ENCODE results near the gene ELL3. TPM values are rescaled to one million over a fixed set of nuclear protein-coding genes. Genes with fewer than 3 reads are reported as not detected.
"Not testable (repeated sequence)": the region's sequence is repeated elsewhere in the genome, so short reads cannot be mapped to it uniquely, and the experiment has no call there.

ELL3 gene
- total RNA-seq, 4 donors from 2014 or later: 5.1 to 6.6 (median 5.8) TPM

DNA sequence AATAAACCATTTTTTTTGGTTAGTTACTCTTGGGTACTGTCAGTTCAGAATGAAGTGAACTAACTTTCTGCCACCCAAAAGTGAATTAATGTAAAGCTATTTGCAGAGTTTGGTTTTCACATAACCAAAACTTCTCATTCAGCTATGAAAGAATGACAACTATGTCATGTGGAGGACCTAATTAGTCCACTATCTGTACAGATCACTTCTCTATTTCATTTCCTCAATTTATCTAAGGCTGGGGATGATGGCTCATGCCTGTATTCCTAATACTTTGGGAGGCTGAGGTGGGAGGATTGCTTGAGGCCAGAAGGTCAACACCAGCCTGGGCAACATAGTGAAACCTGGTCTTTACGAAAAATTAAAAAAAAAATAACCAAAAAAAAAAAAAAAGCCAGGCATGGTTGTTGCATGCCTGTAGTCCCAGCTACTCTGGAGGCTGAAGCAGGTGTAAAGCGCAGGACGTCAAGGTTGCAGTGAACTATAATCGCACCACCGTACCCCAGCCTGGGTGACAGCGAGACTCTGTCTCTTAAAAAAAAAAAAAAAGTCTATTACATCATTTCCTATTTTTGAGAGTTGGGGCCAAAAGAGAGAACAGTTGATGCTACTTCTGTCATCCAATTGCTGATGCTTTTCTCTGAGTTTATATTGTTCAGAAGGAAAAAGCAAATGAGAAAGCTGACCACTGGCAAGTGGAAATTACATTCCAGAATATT, 32.4 kb upstream of the ELL3 start:
- Histone ChIP-seq H3K27me3 (no peaks in the 10 kb centered on the region), H3K27ac (no peak overlapping the region), H3K4me1 (peaks cover 0 to 7% (median 0%) of the 10 kb centered on the region in 3 donors), H3K9me3 (no peaks in the 10 kb centered on the region), H3K36me3 (peaks cover 0 to 100% of the 10 kb centered on the region in 2 donors), H3K4me3 (no peak overlapping the region)
- WGBS, 2 donors (ENCODE audit: low coverage in 1 of 2): 86 to 100% methylated on average over 5 of the region's 6 CpGs
- ATAC-seq: no peak
- TF ChIP-seq CTCF (IDR thresholded peaks at IDR 0.05) (no peak), EP300 (IDR thresholded peaks at IDR 0.05) (no peak), POLR2AphosphoS5 (IDR thresholded peaks at IDR 0.05) (no peak), POLR2A (IDR thresholded peaks at IDR 0.05) (no peak)

DNA sequence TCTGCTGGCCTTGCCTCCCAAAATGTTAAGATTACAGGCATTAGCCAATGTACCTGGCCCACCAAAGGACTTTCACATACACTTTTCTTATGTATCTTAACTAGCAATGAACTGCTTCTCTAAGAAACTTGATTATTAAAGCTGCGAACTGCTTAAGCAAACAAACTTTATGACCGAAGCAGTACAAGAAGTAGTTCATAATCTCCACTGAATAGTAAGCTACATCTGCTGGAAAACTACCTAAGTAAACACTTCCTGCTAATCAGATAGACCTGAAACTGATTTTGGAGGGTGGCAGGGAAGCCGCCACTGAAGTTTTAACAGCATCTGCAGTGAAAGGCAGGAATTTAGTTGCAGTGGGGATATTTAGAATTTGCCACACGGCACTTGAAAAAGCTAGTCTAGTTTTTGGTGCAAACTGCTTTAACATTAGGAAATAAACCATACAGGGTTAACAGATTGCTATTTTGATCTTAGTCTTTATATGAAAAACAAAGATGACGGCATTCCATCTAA, 31.7 kb upstream of the ELL3 start:
- H3K27ac ChIP-seq: no peak overlapping the region
- H3K9me3 ChIP-seq: no peaks in the 10 kb centered on the region
- ATAC-seq: no peak
- H3K4me3 ChIP-seq: no peak overlapping the region
- no peaks in the 10 kb centered on the region for H3K27me3 ChIP-seq
- peaks cover 0 to 100% of the 10 kb centered on the region in 2 donors for H3K36me3 ChIP-seq
- no peak for TF ChIP-seq POLR2AphosphoS5 (IDR thresholded peaks at IDR 0.05)
- TF ChIP-seq CTCF (IDR thresholded peaks at IDR 0.05): no peak
- 84 to 93% methylated on average over 4 to 5 of the region's 5 CpGs for WGBS, 2 donors (ENCODE audit: low coverage in 1 of 2)
- H3K4me1 ChIP-seq: peaks cover 0 to 4% (median 0%) of the 10 kb centered on the region in 3 donors

DNA sequence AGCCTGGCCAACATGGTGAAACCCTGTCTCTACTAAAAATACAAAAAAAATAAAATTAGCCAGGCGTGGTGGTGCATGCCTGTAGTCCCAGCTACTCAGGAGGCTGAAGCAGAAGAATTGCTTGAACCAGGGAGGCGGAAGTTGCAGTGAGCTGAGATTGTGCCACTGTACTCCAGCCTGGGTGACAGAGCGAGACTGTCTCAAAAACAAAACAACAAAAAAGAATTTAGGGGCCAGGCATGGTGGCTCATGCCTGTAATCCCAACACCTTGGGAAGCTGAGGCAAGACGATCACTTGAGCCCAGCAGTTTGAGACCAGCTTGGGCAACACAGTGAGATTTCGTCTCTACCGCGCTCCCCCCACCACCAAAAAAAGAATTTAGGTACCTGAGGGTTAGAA, 25.9 kb upstream of the ELL3 start:
- Histone ChIP-seq H3K4me1 (peaks cover 0 to 39% (median 14%) of the 10 kb centered on the region in 3 donors), H3K36me3 (peaks cover 0 to 87% of the 10 kb centered on the region in 2 donors)
- WGBS, 2 donors (ENCODE audit: low coverage in 1 of 2): 94 to 100% methylated on average over 5 to 6 of the region's 7 CpGs
- not testable (repeated sequence) for ATAC-seq, H3K27ac ChIP-seq, H3K27me3 ChIP-seq, H3K4me3 ChIP-seq, H3K9me3 ChIP-seq

- peak within 1 kb of the TSS; percentile 72 to 93 (median 92) for H3K27ac ChIP-seq
- no peaks in the 10 kb centered on the region for H3K27me3 ChIP-seq
- H3K36me3 ChIP-seq: peaks cover 0 to 87% of the 10 kb centered on the region in 2 donors
- TF ChIP-seq POLR2A (IDR thresholded peaks at IDR 0.05): peak; percentile 47 to 57
- peak; percentile 91 for TF ChIP-seq POLR2AphosphoS5 (IDR thresholded peaks at IDR 0.05)
- no peak for TF ChIP-seq CTCF (IDR thresholded peaks at IDR 0.05)
- no peak for TF ChIP-seq EP300 (IDR thresholded peaks at IDR 0.05)
- WGBS, 2 donors (ENCODE audit: low coverage in 1 of 2): 0 to 7% methylated on average over 6 to 34 of the region's 44 CpGs
- H3K4me3 ChIP-seq: peak within 1 kb of the TSS; percentile 75 to 89
- H3K9me3 ChIP-seq: no peaks in the 10 kb centered on the region
- ATAC-seq: peak; percentile 96
- peaks cover 0 to 60% (median 14%) of the 10 kb centered on the region in 3 donors for H3K4me1 ChIP-seq
These were observed 23.7 kb upstream of the ELL3 start, which contains the start of gene HYPK for GRCh38 chr15:43800286-43801141. TSS of gene HYPK (plus strand) at chr15:43800599. CDS start at chr15:43800623, 24 bp downstream.

GRCh38 chr15:43799945-43800285, 23.1 kb upstream of the ELL3 start, which contains the start of gene SERINC4:
TSS of gene SERINC4 (minus strand) at chr15:43800220. CDS start at chr15:43799986, 234 bp downstream.
- Histone ChIP-seq H3K27me3 (no peaks in the 10 kb centered on the region), H3K9me3 (no peaks in the 10 kb centered on the region), H3K4me3 (peak within 1 kb of the TSS; percentile 75 to 89), H3K27ac (peak within 1 kb of the TSS; percentile 72 to 93 (median 92)), H3K36me3 (peaks cover 0 to 87% of the 10 kb centered on the region in 2 donors), H3K4me1 (peaks cover 2 to 66% (median 14%) of the 10 kb centered on the region in 3 donors)
- ATAC-seq: peak; percentile 8
- TF ChIP-seq POLR2AphosphoS5 (IDR thresholded peaks at IDR 0.05) (no peak), POLR2A (IDR thresholded peaks at IDR 0.05) (no peak), EP300 (IDR thresholded peaks at IDR 0.05) (no peak)
- WGBS, 2 donors (ENCODE audit: low coverage in 1 of 2): 100% methylated on average over 2 of the region's 8 CpGs; no CpG with 5 or more reads in 1 of the 2 donors
